Measurements from ENCODE around the gene OSBPL8. TPM values are rescaled to one million over a fixed set of nuclear protein-coding genes. Genes with fewer than 3 reads are reported as not detected.

Gene OSBPL8
- total and polyA plus RNA-seq, 10 of the 15 experiments (the other 5 are each of a cell fraction or from before 2014, with no cell fraction given), result 10.4 to 58.0 (median 32.0) TPM

- Histone ChIP-seq H3K4me1 (ENCODE audit: control insufficient read depth, insufficient read depth, low read length) (no peaks in the 10 kb centered on the region), H3K9me3 (replicated peaks; ENCODE audit: control insufficient read depth, insufficient read depth, low read length) (no peaks in the 10 kb centered on the region), H3K36me3 (ENCODE audit: control insufficient read depth in 2 of 2, insufficient read depth in 2 of 2, low read length in 1 of 2) (0 out of 4 replicates have a peak, but pooled peaks cover 0 to 3% of the 10 kb centered on the region in 2 experiments), H3K4me3 (no peak overlapping the region), H3K27ac (ENCODE audit: control insufficient read depth, insufficient read depth) (no peak overlapping the region), H3K79me2 (ENCODE audit: control insufficient read depth, insufficient read depth, low read length) (no peaks in the 10 kb centered on the region), H3K9ac (ENCODE audit: control insufficient read depth, insufficient read depth, low read length) (no peak overlapping the region), H2AFZ (ENCODE audit: control insufficient read depth, low read depth, low read length) (no peak overlapping the region), H3K4me2 (ENCODE audit: control insufficient read depth, insufficient read depth) (no peak overlapping the region), H4K20me1 (ENCODE audit: control insufficient read depth, insufficient read depth) (no peaks in the 10 kb centered on the region), H3K27me3 (replicated peaks in 1 of 2; ENCODE audit: control insufficient read depth in 2 of 2, insufficient read depth in 2 of 2, low read length in 1 of 2) (no peaks in the 10 kb centered on the region)
- RAD21 ChIA-PET (ENCODE audit: unreplicated experiment), result no interaction called here
- CTCF ChIA-PET, result no interaction called here
- no peak for ATAC-seq
- in situ Hi-C loops (cut with MboI) (no loop called here), intact Hi-C loops (cut with micrococcal nuclease; ENCODE audit: unreplicated experiment) (no loop called here)
- WGBS (ENCODE audit: insufficient coverage, insufficient replicate concordance, low lambda C conversion rate, missing lambda C conversion rate), result 95% methylated on average over 1 of the region's 1 CpG
- POLR2A ChIA-PET, result no interaction called here
- SMC1A ChIA-PET (ENCODE audit: uncharacterized antibody, unreplicated experiment), result interaction anchor here (1.0 kb wide), 1 partner anchor 79 kb away, joined by 3 read pairs; no protein-coding TSS in a partner anchor
- TF ChIP-seq TAF1 (IDR thresholded peaks at IDR 0.05; ENCODE audit: borderline replicate concordance, low read depth, low read length) (no peak), POU2F2 (IDR thresholded peaks at IDR 0.05; ENCODE audit: borderline replicate concordance, low read depth, low read length) (no peak), ELK1 (IDR thresholded peaks at IDR 0.05; ENCODE audit: low read depth, low read length) (no peak), CHD1 (IDR thresholded peaks at IDR 0.05; ENCODE audit: low read depth, low read length) (no peak), SKIL (IDR thresholded peaks at IDR 0.05; ENCODE audit: low read depth, poor library complexity, severe bottlenecking) (no peak), ZNF207 (IDR thresholded peaks at IDR 0.05; ENCODE audit: borderline replicate concordance) (no peak), PAX8 (IDR thresholded peaks at IDR 0.05) (no peak), RAD51 (IDR thresholded peaks at IDR 0.05) (no peak), SREBF1 (IDR thresholded peaks at IDR 0.05; ENCODE audit: low read length) (no peak)
- DNase-seq (ENCODE audit: low read depth, low spot score), result no peak
- BruUV-seq (replicated peaks), result no TSS peak
- no peak for FAIRE-seq
Observed at GRCh38 chr12:76391461-76391860, 168.1 kb downstream of the OSBPL8 start.

Data from GM12878 (cell line).